Prostate gland (tissue), 2 donors: ENCODE results near the gene CRISPLD2.

Experiments
- POLR2A ChIP-seq: fragments of 450-650 bp; IDR thresholded peaks from one replicate; pipeline ENCODE4 v1.6.1; 2016; ENCODE audit warnings: antibody characterized with exemption, mild to moderate bottlenecking
- POLR2AphosphoS5 ChIP-seq: sonication (generic); formaldehyde crosslinking; IDR thresholded peaks from one replicate; pipeline ENCODE4 v1.6.1; 2017; ENCODE audit warnings: antibody characterized with exemption
- TF ChIP-seq, protein P1 (sequence below), 4 experiments: fragments of 200-600 bp in 2 of 4; fragments of 450-650 bp in 2 of 4; sonication (generic) in 2 of 4; IDR thresholded peaks; 1 replicate in 3 of 4; 2 replicates in 1 of 4; pipeline ENCODE4 v1.5.1; 2016 to 2019; ENCODE audit warnings: antibody characterized with exemption in 4 of 4, mild to moderate bottlenecking in 2 of 4, moderate library complexity in 2 of 4

- TF ChIP-seq POLR2A (peak; percentile 57), POLR2AphosphoS5 (peak; percentile 84)
- TF ChIP-seq, protein P1, sequence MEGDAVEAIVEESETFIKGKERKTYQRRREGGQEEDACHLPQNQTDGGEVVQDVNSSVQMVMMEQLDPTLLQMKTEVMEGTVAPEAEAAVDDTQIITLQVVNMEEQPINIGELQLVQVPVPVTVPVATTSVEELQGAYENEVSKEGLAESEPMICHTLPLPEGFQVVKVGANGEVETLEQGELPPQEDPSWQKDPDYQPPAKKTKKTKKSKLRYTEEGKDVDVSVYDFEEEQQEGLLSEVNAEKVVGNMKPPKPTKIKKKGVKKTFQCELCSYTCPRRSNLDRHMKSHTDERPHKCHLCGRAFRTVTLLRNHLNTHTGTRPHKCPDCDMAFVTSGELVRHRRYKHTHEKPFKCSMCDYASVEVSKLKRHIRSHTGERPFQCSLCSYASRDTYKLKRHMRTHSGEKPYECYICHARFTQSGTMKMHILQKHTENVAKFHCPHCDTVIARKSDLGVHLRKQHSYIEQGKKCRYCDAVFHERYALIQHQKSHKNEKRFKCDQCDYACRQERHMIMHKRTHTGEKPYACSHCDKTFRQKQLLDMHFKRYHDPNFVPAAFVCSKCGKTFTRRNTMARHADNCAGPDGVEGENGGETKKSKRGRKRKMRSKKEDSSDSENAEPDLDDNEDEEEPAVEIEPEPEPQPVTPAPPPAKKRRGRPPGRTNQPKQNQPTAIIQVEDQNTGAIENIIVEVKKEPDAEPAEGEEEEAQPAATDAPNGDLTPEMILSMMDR (IDR thresholded peaks at IDR 0.05) = no peak
These were observed 22.1 kb downstream of the CRISPLD2 start for GRCh38 chr16:84841787-84842300.
